GM19043 (cell line): Measurements from ENCODE around the gene STAMBP.
"Not testable (repeated sequence)": the region's sequence is repeated elsewhere in the genome, so short reads cannot be mapped to it uniquely, and the experiment has no call there.

Experiments used
- ATAC-seq: cut with Tn5 transposase; IDR thresholded peaks from one replicate; pipeline ENCODE4 v1.9.1; 2021; ENCODE audit warnings: low read depth; ENCODE audit not compliant: unreplicated experiment

Gene STAMBP

DNA sequence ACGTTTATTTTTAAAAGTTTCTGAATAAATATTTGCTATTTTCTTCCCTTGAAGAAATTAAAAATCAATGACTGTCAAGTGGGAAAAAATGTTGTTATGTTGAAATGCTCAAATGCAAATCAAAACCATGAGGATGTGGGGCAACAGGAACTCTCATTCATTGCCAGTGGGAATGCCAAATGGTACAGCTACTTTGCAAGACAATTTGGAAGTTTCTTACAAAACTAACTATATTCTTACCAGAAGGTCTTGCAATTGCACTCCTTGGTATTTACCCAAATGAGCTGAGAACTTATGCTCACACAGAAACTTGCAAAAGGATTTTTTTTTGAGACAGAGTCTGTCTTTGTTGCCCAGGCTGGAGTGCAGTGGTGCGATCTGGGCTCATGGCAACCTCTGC lies 56.6 kb downstream of the STAMBP start:
- ATAC-seq, result no peak

DNA sequence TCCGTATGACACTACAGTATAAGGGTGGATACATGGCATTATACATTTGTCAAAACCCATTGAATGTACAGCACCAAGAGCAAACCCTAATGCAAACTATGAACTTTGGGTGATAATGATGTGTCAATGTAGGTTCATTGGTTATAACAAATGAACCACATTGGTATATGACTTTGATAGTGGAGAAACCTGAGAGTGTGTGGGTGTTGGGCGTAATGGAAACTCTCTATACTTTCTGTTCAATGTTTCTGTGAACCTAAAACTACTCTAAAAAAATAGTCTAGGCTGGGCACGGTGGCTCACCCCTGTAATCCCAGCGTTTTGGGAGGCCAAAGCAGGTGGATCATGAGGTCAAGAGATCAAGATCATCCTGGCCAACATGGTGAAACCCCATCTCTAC lies 57.6 kb downstream of the STAMBP start:
- ATAC-seq, result no peak

DNA sequence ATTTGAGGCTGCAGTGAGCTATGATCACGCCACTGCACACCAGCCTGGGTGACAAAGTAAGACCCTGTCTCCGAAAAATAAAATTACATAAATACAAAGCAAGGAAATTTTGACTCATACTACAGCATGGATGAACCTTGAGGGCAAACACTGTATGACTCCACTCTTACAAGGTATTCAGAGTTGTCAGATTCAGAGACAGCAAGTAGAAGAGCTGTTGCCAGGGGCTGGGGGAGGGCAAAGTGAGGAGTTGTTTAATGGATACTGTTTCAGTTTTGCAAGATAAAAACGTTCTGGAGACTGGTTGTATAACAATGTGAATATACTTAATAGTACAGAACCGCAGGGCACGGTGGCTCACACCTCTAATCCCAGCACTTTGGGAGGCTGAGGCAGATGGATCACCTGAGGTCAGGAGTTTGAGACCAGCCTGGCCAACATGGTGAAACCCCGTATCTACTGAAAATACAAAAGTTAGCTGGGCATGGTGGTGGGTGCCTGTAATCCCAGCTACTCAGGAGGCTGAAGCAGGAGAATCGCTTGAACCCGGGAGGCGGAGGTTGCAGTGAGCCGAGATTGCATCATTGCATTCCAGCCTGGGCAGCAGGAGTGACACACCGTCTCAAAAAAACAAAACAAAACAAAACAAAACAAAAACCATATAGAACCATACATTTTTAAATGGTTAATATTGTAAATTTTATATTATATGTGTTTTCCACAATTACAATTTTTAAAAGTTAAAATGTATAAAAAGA lies 59.0 kb downstream of the STAMBP start:
- not testable (repeated sequence) for ATAC-seq

GRCh38 chr2:73888388-73888787 lies 59.6 kb downstream of the STAMBP start:
- no peak for ATAC-seq

DNA sequence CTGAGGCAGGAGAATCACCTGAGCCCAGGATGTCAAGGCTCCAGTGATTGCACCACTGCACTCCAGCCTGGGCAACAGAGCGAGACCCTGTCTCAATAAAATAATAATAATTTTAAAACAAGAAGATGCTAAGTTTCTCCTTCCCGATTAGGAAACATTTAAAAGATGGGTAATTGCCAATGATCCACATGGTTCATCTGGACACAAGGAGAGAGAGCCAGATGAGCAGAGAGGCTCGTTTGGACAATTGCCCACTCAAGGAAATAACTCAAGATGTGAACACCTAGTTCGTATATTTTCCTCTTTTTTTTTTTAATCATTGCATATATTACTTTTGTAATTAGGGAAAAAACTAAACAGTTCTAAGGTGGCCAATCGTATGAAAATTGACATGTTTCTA lies 60.4 kb downstream of the STAMBP start:
- ATAC-seq, result no peak

DNA sequence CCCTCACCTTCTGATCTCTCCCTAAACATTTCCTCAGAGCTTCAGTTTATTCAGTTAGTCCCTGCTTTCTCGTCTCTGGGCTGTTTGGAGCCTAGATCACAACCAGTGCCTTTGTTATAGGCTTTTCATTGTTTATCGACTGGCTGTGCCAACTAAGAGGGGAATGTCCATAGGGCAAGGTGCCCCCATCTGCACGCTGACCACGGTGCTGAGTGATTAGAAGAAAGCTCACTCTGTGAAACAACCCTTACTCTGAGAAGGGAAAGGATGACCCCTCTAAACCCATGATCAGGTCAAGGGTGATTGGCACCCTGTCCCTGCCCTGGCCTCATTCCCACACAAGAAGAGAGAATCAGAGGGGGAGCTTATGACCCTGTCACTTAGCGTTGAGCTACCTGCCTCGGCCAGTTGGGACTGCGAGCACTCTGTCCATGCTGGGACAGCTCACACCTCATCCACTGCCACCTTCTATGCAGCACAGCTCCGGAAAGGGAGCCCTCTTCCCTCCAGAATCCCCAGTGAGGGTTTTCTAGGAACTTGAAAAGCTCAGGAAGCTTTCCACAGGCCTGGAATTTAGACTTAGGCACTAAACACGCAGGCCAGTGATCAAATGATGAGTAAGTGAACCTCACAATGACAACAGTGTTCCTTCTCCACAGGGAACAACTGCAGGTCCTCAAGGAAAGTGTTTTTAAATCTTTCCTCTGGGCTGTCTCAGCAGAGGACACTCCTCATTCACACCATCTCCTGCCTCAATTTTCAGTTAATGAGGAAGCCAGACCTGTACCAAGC lies 61.7 kb downstream of the STAMBP start:
- no peak for ATAC-seq

DNA sequence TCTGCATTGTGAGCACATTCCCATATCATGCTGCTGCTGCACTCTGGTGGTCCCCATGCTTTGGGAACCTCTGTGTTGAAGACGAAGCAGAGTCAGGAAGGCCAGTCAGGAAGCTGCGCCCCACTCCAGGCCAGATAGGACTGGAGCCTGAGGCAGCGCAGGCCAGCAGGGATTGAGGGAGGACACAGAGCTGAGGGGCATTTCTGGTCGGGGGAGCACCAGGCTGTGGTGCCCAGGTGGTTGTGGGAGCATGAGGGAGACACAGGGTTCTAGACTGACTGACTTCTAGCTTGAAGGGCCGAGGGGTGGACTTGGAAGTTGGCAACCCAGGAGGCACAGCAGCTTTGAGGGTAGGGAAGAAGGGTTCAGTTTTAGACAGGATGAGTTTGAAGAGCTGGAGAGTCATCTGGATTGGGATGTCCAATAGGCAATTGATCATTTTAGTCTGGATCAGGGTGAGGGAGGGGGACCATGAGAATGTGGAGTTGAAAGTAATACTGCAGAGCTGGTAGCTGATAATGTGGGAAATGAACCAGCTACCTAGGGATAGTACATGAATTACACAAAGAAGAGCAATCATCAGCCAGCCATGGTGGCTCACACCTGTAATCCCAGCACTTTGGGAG lies 62.6 kb downstream of the STAMBP start:
- no peak for ATAC-seq

GRCh38 chr2:73892631-73893329 lies 64.0 kb downstream of the STAMBP start, which contains the start of gene ACTG2:
TSS of gene ACTG2 (plus strand) at chr2:73893008. CDS start at chr2:73901312, 8,304 bp downstream.
- no peak for ATAC-seq

DNA sequence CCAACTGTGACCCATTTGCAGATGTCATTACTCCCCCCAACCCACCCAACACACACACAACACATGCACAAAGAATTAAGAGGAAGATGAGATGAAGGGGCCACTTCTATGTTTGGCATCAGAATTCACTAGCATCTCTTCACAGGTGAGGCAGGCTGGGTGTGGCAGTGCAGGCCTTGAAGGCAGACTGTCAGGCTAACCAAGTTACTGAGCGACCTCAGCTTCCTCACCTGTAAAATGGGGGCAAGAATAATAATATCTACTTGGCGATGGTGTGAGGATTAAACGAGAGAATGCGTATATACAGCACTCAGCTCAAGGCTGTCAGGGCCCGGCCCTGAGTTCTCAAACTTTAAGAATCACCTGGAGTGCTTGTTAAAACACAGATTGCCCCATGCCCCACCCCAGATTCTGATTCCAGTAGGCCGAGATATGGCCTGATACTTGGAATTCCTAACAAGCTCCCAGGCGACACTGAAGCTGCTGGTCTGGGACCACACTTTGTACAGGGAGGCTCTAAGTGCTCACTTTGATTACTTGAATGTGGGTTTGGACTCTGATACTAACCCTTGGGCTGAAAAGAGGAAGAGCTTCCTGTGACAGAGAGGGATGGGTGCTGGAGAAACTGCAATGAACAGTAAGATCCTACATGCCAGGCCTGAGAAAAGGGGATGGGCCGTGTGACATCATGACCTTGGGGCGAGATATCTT lies 65.2 kb downstream of the STAMBP start:
- ATAC-seq, result no peak

- no peak for ATAC-seq
Measured at GRCh38 chr2:73894475-73894850, 65.7 kb downstream of the STAMBP start.

GRCh38 chr2:73894877-73895276 lies 66.1 kb downstream of the STAMBP start:
- no peak for ATAC-seq

GRCh38 chr2:73895473-73895872 lies 66.7 kb downstream of the STAMBP start:
- ATAC-seq, result no peak

DNA sequence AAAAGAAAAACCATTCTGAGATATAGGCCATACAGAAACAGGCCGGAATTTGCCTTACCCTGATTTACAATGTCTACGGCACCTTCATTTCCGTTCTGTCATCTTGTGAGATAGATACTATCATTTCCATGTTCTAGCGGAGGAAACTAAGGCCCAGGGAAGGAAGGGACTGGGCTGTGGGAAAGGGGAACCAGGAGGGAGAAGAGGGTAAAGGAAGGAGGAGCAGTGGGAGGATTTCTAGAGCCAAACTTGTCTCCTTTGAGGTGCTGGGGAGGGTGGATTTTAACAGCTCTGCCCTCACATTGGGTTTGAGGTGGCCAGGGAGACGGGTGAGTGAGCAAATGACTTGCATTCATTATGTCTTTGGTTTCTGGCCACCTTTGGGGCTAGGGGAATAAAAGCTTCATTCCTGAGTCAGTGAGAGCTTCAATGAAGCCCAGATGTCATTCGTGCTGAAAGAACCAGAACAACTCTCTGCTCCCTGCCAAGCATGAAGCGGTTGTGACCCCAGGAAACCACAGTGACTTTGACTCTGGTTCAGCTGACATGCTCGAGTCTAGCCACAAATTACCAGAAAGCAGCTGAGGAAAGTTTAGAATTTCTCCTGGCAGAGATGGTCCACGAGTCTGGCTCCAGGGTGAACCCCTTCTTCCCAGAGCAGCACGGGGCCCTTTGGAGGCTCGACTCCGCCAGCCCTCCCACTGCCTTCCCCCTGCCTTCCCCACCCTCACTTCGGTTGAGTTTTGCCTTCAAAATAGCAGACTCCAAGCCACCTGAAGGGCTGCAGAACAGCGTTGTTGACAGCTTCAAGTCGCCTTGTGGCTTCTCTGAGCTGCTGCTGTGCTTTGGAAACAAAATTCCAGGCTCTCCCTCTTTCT lies 67.8 kb downstream of the STAMBP start:
- peak; percentile 76 for ATAC-seq

DNA sequence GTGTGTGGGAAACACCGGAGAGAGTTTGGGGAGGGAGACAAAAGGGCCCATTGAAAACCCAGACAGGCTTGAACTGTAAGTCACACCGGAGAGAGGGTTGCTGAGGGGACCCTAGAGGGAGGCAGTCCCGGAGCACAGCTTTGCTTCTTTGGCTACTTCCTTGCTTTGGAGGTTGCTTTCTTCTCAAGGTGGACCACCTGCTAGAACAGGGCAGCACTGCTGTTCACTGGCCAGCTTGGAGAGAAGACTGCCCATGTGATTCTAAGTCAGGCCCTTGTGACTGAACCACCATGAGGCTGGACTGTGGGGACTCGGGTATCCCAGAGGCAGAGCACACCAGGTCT lies 68.5 kb downstream of the STAMBP start:
- ATAC-seq, result no peak

DNA sequence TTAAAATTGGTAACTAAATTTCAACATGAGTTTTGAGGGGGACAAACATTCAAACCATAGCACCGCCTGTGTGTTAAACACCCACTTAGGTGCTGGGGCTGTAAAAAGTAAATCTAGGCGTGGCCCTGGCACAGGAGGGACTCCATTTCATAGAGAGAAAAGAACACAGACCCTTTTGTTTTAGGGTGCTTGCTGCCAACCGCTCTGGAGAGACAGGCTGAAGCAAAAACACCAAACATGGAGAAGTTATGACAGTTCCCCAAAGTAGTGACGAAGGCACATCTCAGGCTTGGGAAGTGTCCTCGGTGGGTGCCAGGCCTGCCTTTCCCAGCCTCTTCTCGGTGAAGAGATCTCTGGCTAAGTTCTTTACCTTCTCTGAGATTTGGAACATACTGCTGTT lies 69.2 kb downstream of the STAMBP start:
- ATAC-seq, result no peak

- ATAC-seq, result no peak
Measured at GRCh38 chr2:73899801-73900336, 71.1 kb downstream of the STAMBP start.

GRCh38 chr2:73901143-73901542 lies 72.4 kb downstream of the STAMBP start:
- no peak for ATAC-seq

- no peak for ATAC-seq
Measured at GRCh38 chr2:73902284-73902683, 73.5 kb downstream of the STAMBP start.

DNA sequence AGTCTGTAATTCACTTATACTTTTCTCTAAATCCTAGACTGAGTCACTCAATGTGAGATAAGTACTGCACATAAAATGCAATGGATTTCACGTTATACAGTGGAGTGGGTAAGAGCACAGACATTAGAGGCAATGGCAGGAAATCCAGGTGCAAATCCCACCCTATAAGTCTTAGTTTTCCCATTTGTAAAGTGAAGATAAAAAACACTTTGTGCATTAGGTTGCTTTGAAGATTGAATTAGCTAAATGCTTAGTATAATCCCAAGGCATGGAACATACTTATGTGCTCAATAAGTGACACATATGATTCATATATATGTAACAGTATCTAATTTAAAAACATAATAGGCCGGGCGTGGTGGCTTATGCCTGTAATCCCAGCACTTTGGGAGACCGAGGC lies 74.6 kb downstream of the STAMBP start:
- ATAC-seq, result no peak
